H9 (cell line): ENCODE measurements around the gene TMEM51. TPM values are rescaled to one million over a fixed set of nuclear protein-coding genes. Genes with fewer than 3 reads are reported as not detected.

Source experiments
- DNase-seq: peaks from one replicate; pipeline ENCODE4 v3.0.0-alpha.2; 2017
- H2AFZ ChIP-seq: one replicate; pipeline ENCODE4 v1.6.1; 2013; ENCODE audit warnings: mild to moderate bottlenecking, low read length, control low read depth, moderate library complexity
- H2AK5ac ChIP-seq: 2 replicates; pipeline ENCODE4 v1.6.1; 2013; ENCODE audit warnings: low read length, control low read depth, mixed read lengths; ENCODE audit not compliant: insufficient read length
- H2BK120ac ChIP-seq: one replicate; pipeline ENCODE4 v1.6.1; 2013; ENCODE audit warnings: low read depth, mild to moderate bottlenecking, low read length, control low read depth, inconsistent platforms; ENCODE audit not compliant: poor library complexity, severe bottlenecking
- H2BK12ac ChIP-seq: 2 replicates; pipeline ENCODE4 v1.6.1; 2013; ENCODE audit warnings: low read length, control low read depth, mixed read lengths, low read depth; ENCODE audit not compliant: insufficient read length
- H2BK15ac ChIP-seq: 2 replicates; pipeline ENCODE4 v1.6.1; 2013; ENCODE audit warnings: low read depth, low read length, control low read depth
- H2BK20ac ChIP-seq: one replicate; pipeline ENCODE4 v1.6.1; 2013; ENCODE audit warnings: low read depth, mild to moderate bottlenecking, low read length, control low read depth, inconsistent platforms; ENCODE audit not compliant: poor library complexity, severe bottlenecking
- H2BK5ac ChIP-seq: 2 replicates; pipeline ENCODE4 v1.6.1; 2013; ENCODE audit warnings: low read length, control low read depth, mixed read lengths; ENCODE audit not compliant: insufficient read length
- H3K14ac ChIP-seq: 2 replicates; pipeline ENCODE4 v1.6.1; 2013; ENCODE audit warnings: low read length, control low read depth; ENCODE audit not compliant: insufficient read depth
- H3K18ac ChIP-seq: 2 replicates; pipeline ENCODE4 v1.6.1; 2013; ENCODE audit warnings: low read depth, mild to moderate bottlenecking, mixed read lengths, low read length, control low read depth; ENCODE audit not compliant: insufficient read length
- H3K23ac ChIP-seq: 2 replicates; pipeline ENCODE4 v1.6.1; 2013; ENCODE audit warnings: low read length, control low read depth, mixed read lengths, low read depth; ENCODE audit not compliant: insufficient read length
- H3K23me2 ChIP-seq: 2 replicates; pipeline ENCODE4 v1.6.1; 2013; ENCODE audit warnings: low read depth, mild to moderate bottlenecking, mixed read lengths, low read length, control low read depth; ENCODE audit not compliant: insufficient read length, poor library complexity, severe bottlenecking
- H3K27ac ChIP-seq: 2 replicates; pipeline ENCODE4 v1.5.1; 2013; ENCODE audit warnings: low read length, control low read depth, mixed read lengths, low read depth; ENCODE audit not compliant: insufficient read length
- H3K27me3 ChIP-seq: 2 replicates; pipeline ENCODE4 v1.6.1; 2013; ENCODE audit warnings: low read length, control low read depth, inconsistent platforms; ENCODE audit not compliant: insufficient read depth
- H3K4ac ChIP-seq: 2 replicates; pipeline ENCODE4 v1.6.1; 2013; ENCODE audit warnings: low read depth, mild to moderate bottlenecking, control low read depth, inconsistent platforms, low read length, moderate library complexity
- H3K4me1 ChIP-seq: 2 replicates; pipeline ENCODE4 v1.6.1; 2013; ENCODE audit warnings: low read length, control low read depth, inconsistent platforms; ENCODE audit not compliant: insufficient read depth
- H3K4me2 ChIP-seq: 2 replicates; pipeline ENCODE4 v1.6.1; 2013; ENCODE audit warnings: low read length, control low read depth, mixed read lengths; ENCODE audit not compliant: insufficient read length, insufficient read depth
- H3K56ac ChIP-seq: 2 replicates; pipeline ENCODE4 v1.6.1; 2013; ENCODE audit warnings: low read depth, mild to moderate bottlenecking, mixed read lengths, low read length, control low read depth; ENCODE audit not compliant: insufficient read length
- H3K79me1 ChIP-seq: 2 replicates; pipeline ENCODE4 v1.6.1; 2013; ENCODE audit warnings: low read depth, mild to moderate bottlenecking, moderate library complexity, low read length, control low read depth, inconsistent platforms; ENCODE audit not compliant: insufficient read depth, poor library complexity, severe bottlenecking
- H3K79me2 ChIP-seq: 2 replicates; pipeline ENCODE4 v1.6.1; 2013; ENCODE audit warnings: low read length, control low read depth, inconsistent platforms; ENCODE audit not compliant: insufficient read depth
- H3K9ac ChIP-seq: 2 replicates; pipeline ENCODE4 v1.6.1; 2013; ENCODE audit warnings: low read length, control low read depth, mixed read lengths; ENCODE audit not compliant: insufficient read length; ENCODE audit errors: extremely low read depth
- H3K9me3 ChIP-seq: one replicate; pipeline ENCODE4 v1.6.1; 2013; ENCODE audit warnings: low read depth, low read length, inconsistent platforms; ENCODE audit not compliant: control insufficient read depth
- H3T11ph ChIP-seq: one replicate; pipeline ENCODE4 v1.6.1; 2013; ENCODE audit warnings: mild to moderate bottlenecking, low read length, control low read depth, inconsistent platforms
- H4K20me1 ChIP-seq: one replicate; pipeline ENCODE4 v1.6.1; 2013; ENCODE audit not compliant: control insufficient read depth, insufficient read length, insufficient read depth
- H4K5ac ChIP-seq: 2 replicates; pipeline ENCODE4 v1.6.1; 2013; ENCODE audit warnings: low read depth, mild to moderate bottlenecking, mixed read lengths, low read length, control low read depth; ENCODE audit not compliant: insufficient read length
- H4K8ac ChIP-seq: replicated peaks from 2 replicates; pipeline ENCODE4 v1.6.1; 2013; ENCODE audit warnings: low read length, control low read depth, mixed read lengths, low read depth; ENCODE audit not compliant: insufficient read length
- H4K91ac ChIP-seq: 2 replicates; pipeline ENCODE4 v1.6.1; 2013; ENCODE audit warnings: low read depth, mild to moderate bottlenecking, moderate library complexity, mixed read lengths, low read length, control low read depth; ENCODE audit not compliant: insufficient read length
- H3K27ac Mint-ChIP-seq, 3 experiments: 2 replicates in 2 of 3; 3 replicates in 1 of 3; pipeline ENCODE4 v1.8.0; 2020 to 2021; ENCODE audit warnings: mixed read lengths in 3 of 3, mild to moderate bottlenecking in 1 of 3, moderate library complexity in 1 of 3
- H3K27me3 Mint-ChIP-seq: 2 replicates; pipeline ENCODE4 v1.8.0; 2021; ENCODE audit warnings: low read depth, mild to moderate bottlenecking, moderate library complexity, mixed read lengths
- H3K36me3 Mint-ChIP-seq, 3 experiments: 2 replicates in 2 of 3; 3 replicates in 1 of 3; pipeline ENCODE4 v1.8.0; 2020 to 2021; ENCODE audit warnings: low read depth in 3 of 3, mixed read lengths in 3 of 3; ENCODE audit not compliant: insufficient read depth in 1 of 3
- H3K4me1 Mint-ChIP-seq, 2 experiments: 2 replicates each; pipeline ENCODE4 v1.8.0; 2020; ENCODE audit warnings: mixed read lengths in 2 of 2
- H3K4me3 Mint-ChIP-seq, 2 experiments: 2 replicates in 1 of 2; 3 replicates in 1 of 2; pipeline ENCODE4 v1.8.0; 2020 to 2021; ENCODE audit warnings: mild to moderate bottlenecking in 2 of 2, mixed read lengths in 2 of 2, moderate library complexity in 1 of 2
- H3K9me3 Mint-ChIP-seq, 2 experiments: 2 replicates in 1 of 2; 3 replicates in 1 of 2; pipeline ENCODE4 v1.8.0; 2020; ENCODE audit warnings: mild to moderate bottlenecking in 2 of 2, mixed read lengths in 2 of 2, moderate library complexity in 1 of 2
- WGBS: extraction: QIAGEN DNeasy Blood & Tissue Kit; methylation state at CpG from one replicate; pipeline ENCODE4 v1.1.7; 2013; ENCODE audit warnings: missing lambda C conversion rate, low lambda C conversion rate, mixed read lengths; ENCODE audit not compliant: insufficient read length; ENCODE audit errors: extremely low coverage; 5-methylcytosine and 5-hydroxymethylcytosine counted together
- total RNA-seq: library from RNA; stranded (reverse); gene quantifications from 2 replicates; pipeline ENCODE4 v1.2.1, GENCODE V29; 2021
- TF ChIP-seq, protein P1 (sequence below): fragments of 200-600 bp; sonication (generic); conservative IDR thresholded peaks from 3 replicates; pipeline ENCODE4 v1.8.0; 2021; ENCODE audit warnings: antibody characterized with exemption, mild to moderate bottlenecking

Gene TMEM51
- total RNA-seq, 1 experiment from 2014 or later: 4.6 TPM

DNA sequence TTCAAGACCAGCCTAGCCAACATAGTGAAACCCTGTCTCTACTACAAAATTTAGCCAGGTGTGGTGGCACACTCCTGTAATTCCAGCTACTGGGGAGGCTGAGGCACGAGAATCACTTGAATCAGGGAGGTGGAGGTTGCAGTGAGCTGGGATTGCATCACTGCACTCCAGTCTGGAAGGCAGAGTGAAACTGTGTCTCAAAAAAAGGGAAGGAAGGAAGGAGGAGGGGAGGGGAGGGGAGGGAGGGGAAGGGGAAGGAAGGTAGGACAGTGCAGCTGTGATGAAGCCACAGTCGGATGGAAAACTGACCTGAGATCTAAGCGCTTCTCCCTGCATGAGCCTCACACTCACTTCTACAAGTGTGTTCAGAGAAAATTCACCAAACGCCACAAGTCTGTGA, 71.4 kb downstream of the TMEM51 start:
- Histone ChIP-seq H2AFZ (no peak overlapping the region), H3K18ac (no peak overlapping the region), H2BK20ac (no peak overlapping the region), H3K4ac (no peak overlapping the region), H3K27ac (no peak overlapping the region), H3K9ac (no peak overlapping the region), H4K91ac (no peak overlapping the region), H4K8ac (no peak overlapping the region), H3K79me1 (no peaks in the 10 kb centered on the region), H3K23ac (no peak overlapping the region), H3K14ac (no peak overlapping the region), H2BK5ac (no peak overlapping the region), H3K27me3 (no peaks in the 10 kb centered on the region), H3K4me2 (no peak overlapping the region), H4K5ac (no peak overlapping the region), H2BK120ac (no peak overlapping the region), H3T11ph (no peak overlapping the region), H3K56ac (no peak overlapping the region), H3K79me2 (no peaks in the 10 kb centered on the region), H3K4me1 (no peaks in the 10 kb centered on the region), H3K23me2 (no peaks in the 10 kb centered on the region), H3K9me3 (no peaks in the 10 kb centered on the region), H2AK5ac (no peak overlapping the region), H4K20me1 (no peaks in the 10 kb centered on the region), H2BK15ac (no peak overlapping the region), H2BK12ac (no peak overlapping the region)
- WGBS: no CpG with 5 or more reads among the region's 4 CpGs
- no peak overlapping the region for H3K4me3 Mint-ChIP-seq
- peaks cover 6% of the 10 kb centered on the region for H3K27me3 Mint-ChIP-seq
- no peaks in the 10 kb centered on the region; a peak in 2 of 5 replicates for H3K9me3 Mint-ChIP-seq
- H3K4me1 Mint-ChIP-seq: peaks cover 2 to 5% of the 10 kb centered on the region in 2 experiments; a peak in 2 of 4 replicates
- TF ChIP-seq, protein P1, sequence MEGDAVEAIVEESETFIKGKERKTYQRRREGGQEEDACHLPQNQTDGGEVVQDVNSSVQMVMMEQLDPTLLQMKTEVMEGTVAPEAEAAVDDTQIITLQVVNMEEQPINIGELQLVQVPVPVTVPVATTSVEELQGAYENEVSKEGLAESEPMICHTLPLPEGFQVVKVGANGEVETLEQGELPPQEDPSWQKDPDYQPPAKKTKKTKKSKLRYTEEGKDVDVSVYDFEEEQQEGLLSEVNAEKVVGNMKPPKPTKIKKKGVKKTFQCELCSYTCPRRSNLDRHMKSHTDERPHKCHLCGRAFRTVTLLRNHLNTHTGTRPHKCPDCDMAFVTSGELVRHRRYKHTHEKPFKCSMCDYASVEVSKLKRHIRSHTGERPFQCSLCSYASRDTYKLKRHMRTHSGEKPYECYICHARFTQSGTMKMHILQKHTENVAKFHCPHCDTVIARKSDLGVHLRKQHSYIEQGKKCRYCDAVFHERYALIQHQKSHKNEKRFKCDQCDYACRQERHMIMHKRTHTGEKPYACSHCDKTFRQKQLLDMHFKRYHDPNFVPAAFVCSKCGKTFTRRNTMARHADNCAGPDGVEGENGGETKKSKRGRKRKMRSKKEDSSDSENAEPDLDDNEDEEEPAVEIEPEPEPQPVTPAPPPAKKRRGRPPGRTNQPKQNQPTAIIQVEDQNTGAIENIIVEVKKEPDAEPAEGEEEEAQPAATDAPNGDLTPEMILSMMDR: no peak
- DNase-seq: no peak
- peaks cover 4 to 5% (median 5%) of the 10 kb centered on the region in 3 experiments; a peak in 6 of 7 replicates for H3K36me3 Mint-ChIP-seq
- no peak overlapping the region for H3K27ac Mint-ChIP-seq
